CD14-positive monocyte (primary cell): ENCODE results near the gene TDRD9. TPM values are rescaled to one million over a fixed set of nuclear protein-coding genes. Genes with fewer than 3 reads are reported as not detected.
A peak's percentile ranks its signal among the peaks of the same experiment; 100 is the strongest.

Experiments
- DNase-seq, 3 donors: peaks; one replicate each; pipeline ENCODE4 v3.0.0-alpha.2; 2011 to 2022
- H2AFZ ChIP-seq: 2 replicates; pipeline ENCODE4 v1.6.0; 2012; ENCODE audit warnings: mild to moderate bottlenecking, low read depth, low read length, inconsistent platforms; ENCODE audit not compliant: insufficient read depth, poor library complexity, severe bottlenecking
- H3K27ac ChIP-seq, 2 donors: 1 replicate in 1 of 2; 2 replicates in 1 of 2; pipeline ENCODE4 v1.5.1; 2012 to 2013; ENCODE audit warnings: low read length in 2 of 2, control low read depth in 1 of 2, inconsistent platforms in 1 of 2, low read depth in 1 of 2, mild to moderate bottlenecking in 1 of 2
- H3K27me3 ChIP-seq, 2 donors: one replicate each; pipeline versions ENCODE4 v1.6.0 to v1.6.1; 2011 to 2013; ENCODE audit warnings: low read length in 2 of 2; ENCODE audit not compliant: control insufficient read depth in 2 of 2, insufficient read depth in 2 of 2
- H3K36me3 ChIP-seq, 2 donors: replicated peaks in 1 of 2; 1 replicate in 1 of 2; 2 replicates in 1 of 2; pipeline versions ENCODE4 v1.5.1 to v1.6.1; 2012 to 2013; ENCODE audit warnings: low read length in 2 of 2, control low read depth in 1 of 2, inconsistent platforms in 1 of 2, mild to moderate bottlenecking in 1 of 2; ENCODE audit not compliant: insufficient read depth in 2 of 2, control insufficient read depth in 1 of 2
- H3K4me1 ChIP-seq, 2 donors: 1 replicate in 1 of 2; 2 replicates in 1 of 2; pipeline versions ENCODE4 v1.5.1 to v1.6.1; 2012 to 2013; ENCODE audit warnings: low read length in 2 of 2, control low read depth in 1 of 2, inconsistent platforms in 1 of 2, mild to moderate bottlenecking in 1 of 2, moderate library complexity in 1 of 2; ENCODE audit not compliant: insufficient read depth in 2 of 2, control insufficient read depth in 1 of 2
- H3K4me2 ChIP-seq: replicated peaks from 2 replicates; pipeline ENCODE3; 2012; ENCODE audit warnings: low read length, moderate library complexity, mild to moderate bottlenecking; ENCODE audit not compliant: poor library complexity, severe bottlenecking; ENCODE audit errors: extremely low read depth
- H3K4me3 ChIP-seq, 3 experiments: fragments of 200-600 bp in 1 of 3; sonication (generic) in 1 of 3; replicated peaks in 1 of 3; 1 replicate in 2 of 3; 2 replicates in 1 of 3; pipeline ENCODE4 v1.5.1; 2011 to 2013; ENCODE audit warnings: low read length in 3 of 3, mild to moderate bottlenecking in 3 of 3, control low read depth in 2 of 3, low read depth in 2 of 3, inconsistent platforms in 1 of 3, moderate library complexity in 1 of 3
- H3K79me2 ChIP-seq: 2 replicates; pipeline ENCODE4 v1.6.0; 2012; ENCODE audit warnings: mild to moderate bottlenecking, control low read depth, inconsistent platforms, low read length, moderate library complexity; ENCODE audit not compliant: insufficient read depth
- H3K9ac ChIP-seq: 2 replicates; pipeline ENCODE4 v1.6.0; 2017; ENCODE audit warnings: low read length, mild to moderate bottlenecking; ENCODE audit not compliant: insufficient read depth, poor library complexity, severe bottlenecking
- H3K9me3 ChIP-seq, 2 donors: replicated peaks in 1 of 2; 1 replicate in 1 of 2; 2 replicates in 1 of 2; pipeline versions ENCODE4 v1.5.1 to v1.6.1; 2012 to 2013; ENCODE audit warnings: low read length in 2 of 2, control low read depth in 1 of 2; ENCODE audit not compliant: control insufficient read depth in 1 of 2, insufficient read depth in 1 of 2
- H4K20me1 ChIP-seq: 2 replicates; pipeline ENCODE4 v1.6.0; 2012; ENCODE audit warnings: mild to moderate bottlenecking, low read length, control low read depth, moderate library complexity; ENCODE audit not compliant: insufficient read depth
- H3K27ac Mint-ChIP-seq, 7 donors: one replicate each; pipeline ENCODE4 v1.8.0; 2020; ENCODE audit warnings: mild to moderate bottlenecking in 7 of 7, mixed read lengths in 7 of 7, moderate library complexity in 6 of 7, inconsistent platforms in 2 of 7
- H3K27me3 Mint-ChIP-seq, 3 donors: one replicate each; pipeline ENCODE4 v1.8.0; 2021 to 2022; ENCODE audit warnings: low read depth in 3 of 3, mild to moderate bottlenecking in 3 of 3, mixed read lengths in 3 of 3, moderate library complexity in 3 of 3, inconsistent platforms in 1 of 3
- H3K36me3 Mint-ChIP-seq, 2 donors: one replicate each; pipeline ENCODE4 v1.8.0; 2020; ENCODE audit warnings: mixed read lengths in 2 of 2, inconsistent platforms in 1 of 2, mild to moderate bottlenecking in 1 of 2
- H3K4me1 Mint-ChIP-seq: one replicate; pipeline ENCODE4 v1.8.0; 2020; ENCODE audit warnings: mild to moderate bottlenecking, mixed read lengths
- H3K4me3 Mint-ChIP-seq, 2 donors: one replicate each; pipeline ENCODE4 v1.8.0; 2020; ENCODE audit warnings: mild to moderate bottlenecking in 2 of 2, mixed read lengths in 2 of 2, moderate library complexity in 1 of 2
- H3K9me3 Mint-ChIP-seq, 7 donors: one replicate each; pipeline ENCODE4 v1.8.0; 2020 to 2022; ENCODE audit warnings: mixed read lengths in 7 of 7, mild to moderate bottlenecking in 6 of 7, moderate library complexity in 6 of 7, inconsistent platforms in 2 of 7
- WGBS: methylation state at CpG from one replicate; pipeline ENCODE4 v1.1.5; 2013; ENCODE audit warnings: missing lambda C conversion rate; ENCODE audit not compliant: insufficient coverage; 5-methylcytosine and 5-hydroxymethylcytosine counted together
- intact Hi-C, 2 donors: fragments of 100-400 bp; cut with micrococcal nuclease; formaldehyde crosslinking; loops; one replicate each; pipeline versions ENCODE4 v1.15.0 to v1.15.1; 2023
- polyA plus RNA-seq, 3 donors: library from polyadenylated mRNA; depleted of rRNA in 1 of 3; unstranded in 2 of 3; stranded (reverse) in 1 of 3; fragments of 300-500 nt in 2 of 3; fragments of >200 nt in 1 of 3; fragmentation: Illumina TruSeq in 2 of 3; gene quantifications; 1 replicate in 2 of 3; 2 replicates in 1 of 3; pipeline ENCODE4 v1.2.3, GENCODE V29; 2012 to 2021
- TF ChIP-seq, protein P1 (sequence below): fragments of 200-600 bp; IDR thresholded peaks from one replicate; pipeline ENCODE4 v1.8.0; 2022; ENCODE audit warnings: antibody characterized with exemption, mild to moderate bottlenecking

Gene TDRD9
- polyA plus RNA-seq, 3 donors = 7.6 to 12.1 (median 11.8) TPM

- Histone ChIP-seq H3K27me3 (peaks cover 0 to 20% of the 10 kb centered on the region in 2 donors), H3K9ac (no peak overlapping the region), H4K20me1 (no peaks in the 10 kb centered on the region), H3K4me3 (no peak overlapping the region), H3K4me2 (no peak overlapping the region), H3K4me1 (no peaks in the 10 kb centered on the region), H3K36me3 (no peaks in the 10 kb centered on the region), H3K9me3 (no peaks in the 10 kb centered on the region), H2AFZ (no peak overlapping the region), H3K79me2 (no peaks in the 10 kb centered on the region), H3K27ac (no peak overlapping the region)
- 87% methylated on average over 12 of the region's 16 CpGs for WGBS
- Mint-ChIP-seq H3K27me3 (peaks cover 18 to 45% (median 28%) of the 10 kb centered on the region in 3 donors), H3K4me3 (no peak overlapping the region), H3K4me1 (no peaks in the 10 kb centered on the region), H3K9me3 (peaks cover 0 to 5% (median 0%) of the 10 kb centered on the region in 7 donors), H3K36me3 (no peaks in the 10 kb centered on the region), H3K27ac (no peak overlapping the region)
- DNase-seq = peak in 1 of 3 donors; percentile 2
- intact Hi-C loops = no loop called here
- TF ChIP-seq, protein P1, sequence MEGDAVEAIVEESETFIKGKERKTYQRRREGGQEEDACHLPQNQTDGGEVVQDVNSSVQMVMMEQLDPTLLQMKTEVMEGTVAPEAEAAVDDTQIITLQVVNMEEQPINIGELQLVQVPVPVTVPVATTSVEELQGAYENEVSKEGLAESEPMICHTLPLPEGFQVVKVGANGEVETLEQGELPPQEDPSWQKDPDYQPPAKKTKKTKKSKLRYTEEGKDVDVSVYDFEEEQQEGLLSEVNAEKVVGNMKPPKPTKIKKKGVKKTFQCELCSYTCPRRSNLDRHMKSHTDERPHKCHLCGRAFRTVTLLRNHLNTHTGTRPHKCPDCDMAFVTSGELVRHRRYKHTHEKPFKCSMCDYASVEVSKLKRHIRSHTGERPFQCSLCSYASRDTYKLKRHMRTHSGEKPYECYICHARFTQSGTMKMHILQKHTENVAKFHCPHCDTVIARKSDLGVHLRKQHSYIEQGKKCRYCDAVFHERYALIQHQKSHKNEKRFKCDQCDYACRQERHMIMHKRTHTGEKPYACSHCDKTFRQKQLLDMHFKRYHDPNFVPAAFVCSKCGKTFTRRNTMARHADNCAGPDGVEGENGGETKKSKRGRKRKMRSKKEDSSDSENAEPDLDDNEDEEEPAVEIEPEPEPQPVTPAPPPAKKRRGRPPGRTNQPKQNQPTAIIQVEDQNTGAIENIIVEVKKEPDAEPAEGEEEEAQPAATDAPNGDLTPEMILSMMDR = no peak
Observed at GRCh38 chr14:104084251-104085002, 156.2 kb downstream of the TDRD9 start.

GRCh38 chr14:104085032-104085888 is 157.0 kb downstream of the TDRD9 start, which contains the start of gene ASPG:
Gene ASPG (plus strand): TSS chr14:104085700. CDS start chr14:104085771, 71 bp downstream.
- H3K27ac ChIP-seq = no peak within 1 kb of the TSS
- H3K27me3 Mint-ChIP-seq = peaks cover 15 to 45% (median 30%) of the 10 kb centered on the region in 3 donors

More at GRCh38 chr14:104085032-104085888, 157.0 kb downstream of the TDRD9 start, which contains the start of gene ASPG:
- Mint-ChIP-seq H3K4me3 (no peak within 1 kb of the TSS), H3K9me3 (peaks cover 0 to 5% (median 0%) of the 10 kb centered on the region in 7 donors), H3K4me1 (no peaks in the 10 kb centered on the region), H3K27ac (no peak within 1 kb of the TSS), H3K36me3 (no peaks in the 10 kb centered on the region)
- H2AFZ ChIP-seq = no peak within 1 kb of the TSS
- H3K4me3 ChIP-seq = no peak within 1 kb of the TSS
- WGBS = 22% methylated on average over 38 of the region's 70 CpGs
- no peaks in the 10 kb centered on the region for H3K79me2 ChIP-seq
- peak within 1 kb of the TSS; percentile 22 for H3K4me2 ChIP-seq
- peak in 1 of 3 donors; percentile 2 for DNase-seq
- peaks cover 0 to 20% of the 10 kb centered on the region in 2 donors for H3K27me3 ChIP-seq
- H3K9me3 ChIP-seq = no peaks in the 10 kb centered on the region
- no peaks in the 10 kb centered on the region for H4K20me1 ChIP-seq
- intact Hi-C loops = no loop called here
- no peaks in the 10 kb centered on the region for H3K36me3 ChIP-seq
- no peaks in the 10 kb centered on the region for H3K4me1 ChIP-seq
- TF ChIP-seq, protein P1 = no peak
- H3K9ac ChIP-seq = no peak within 1 kb of the TSS
